Left ventricle myocardium superior (tissue), 1 donor: ENCODE results near the gene NCOR2. TPM values are rescaled to one million over a fixed set of nuclear protein-coding genes. Genes with fewer than 3 reads are reported as not detected.

Experiments used
- ATAC-seq: fragments of 200-7000 bp; cut with Tn5 transposase; one replicate; pipeline ENCODE4 v1.9.1; 2020; ENCODE audit warnings: mild to moderate bottlenecking, moderate library complexity
- DNase-seq: peaks from one replicate; pipeline ENCODE4 v3.0.0-alpha.2; 2020
- intact Hi-C: fragments of 100-400 bp; cut with micrococcal nuclease; formaldehyde crosslinking; loops from one replicate; pipeline ENCODE4 v1.11.0; 2022
- total RNA-seq: library from RNA; stranded (reverse); fragmentation: NEBNext Ultra II Directional; extraction: Animal tissue kit (Norgen Biotek cat#: 25700); gene quantifications from one replicate; pipeline ENCODE4 v1.2.1, GENCODE V29; 2021
- donor health status: DM: no; HTN: yes; CAD: no; lungs with severe emphysema.

Gene NCOR2
- total RNA-seq, 1 donor from 2014 or later = 142 TPM

DNA sequence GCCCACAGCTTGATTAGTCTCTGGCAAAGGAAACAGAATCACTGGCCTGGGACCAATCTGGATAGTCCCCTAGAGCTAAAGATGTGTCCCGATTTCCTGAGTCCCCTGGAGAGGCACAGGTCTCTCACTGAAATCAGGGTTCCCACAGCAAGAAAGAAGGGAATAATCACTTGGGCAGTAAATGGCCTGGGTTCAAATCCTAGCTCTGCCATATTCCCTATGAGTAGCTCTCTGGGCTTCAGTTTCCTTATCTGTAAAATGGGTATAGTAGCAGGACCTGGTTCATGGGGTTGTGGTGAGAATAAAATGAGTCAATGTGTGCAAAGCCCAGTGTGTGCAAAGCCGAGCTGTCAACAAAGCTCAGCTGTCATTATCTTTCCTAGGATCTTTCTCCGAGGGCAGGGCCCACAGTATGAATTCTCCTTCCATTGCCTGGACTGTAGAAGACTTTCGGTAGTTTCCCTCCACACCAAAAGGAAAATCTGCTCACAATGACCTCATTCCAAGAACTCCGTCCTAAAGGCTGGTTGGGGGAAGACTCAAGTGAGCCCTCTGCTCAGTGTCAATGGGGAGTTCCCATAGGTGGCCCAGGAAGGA is 12.6 kb upstream of the NCOR2 start:
- intact Hi-C loops = loop anchor here (10.0 kb wide), 1 partner anchor 95 kb away; no protein-coding TSS in a partner anchor
- ATAC-seq = no peak
- DNase-seq = no peak

DNA sequence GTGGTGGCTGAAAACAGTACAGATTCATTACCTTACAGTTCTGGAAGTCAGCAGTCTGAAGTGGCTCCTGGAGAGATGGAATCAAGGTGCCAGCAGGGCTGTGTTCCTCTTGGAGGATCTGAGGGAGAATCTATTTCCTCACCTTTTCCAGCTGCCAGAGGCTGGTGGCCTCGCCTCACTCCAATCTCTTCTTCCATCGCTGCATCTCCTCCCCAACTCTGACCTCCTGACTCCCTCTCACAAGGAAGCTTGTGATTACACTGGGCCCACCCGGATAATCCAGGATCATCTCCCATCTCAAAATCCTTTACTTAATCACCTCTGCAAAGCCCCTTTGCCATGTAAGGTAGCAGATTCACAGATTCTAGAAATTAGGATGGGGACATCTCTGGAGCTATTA is 11.4 kb upstream of the NCOR2 start:
- intact Hi-C loops = loop anchor here (10.0 kb wide), 1 partner anchor 96 kb away; no protein-coding TSS in a partner anchor
- ATAC-seq = no peak
- DNase-seq = no peak

DNA sequence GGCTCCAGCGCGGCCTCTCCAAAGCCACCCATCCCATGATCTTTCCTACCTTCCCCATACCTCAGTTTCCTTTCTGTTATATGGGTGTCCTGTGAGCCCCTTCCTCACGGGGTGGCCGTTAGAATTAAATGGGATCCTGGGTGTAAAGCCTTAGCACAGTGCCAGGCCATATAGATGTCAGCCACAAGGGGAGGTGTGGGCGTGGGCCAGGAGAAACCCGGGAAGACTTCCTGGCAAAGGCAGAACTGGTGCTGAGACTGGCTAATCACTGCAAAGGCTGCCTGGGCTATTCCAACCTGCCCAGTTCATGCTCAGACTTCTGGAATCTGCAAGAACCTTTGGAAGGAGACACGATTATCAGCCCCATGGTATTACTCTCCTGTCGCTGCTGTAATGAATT is 11.0 kb upstream of the NCOR2 start:
- no peak for DNase-seq
- intact Hi-C loops = loop anchor here (10.0 kb wide), 1 partner anchor 96 kb away; no protein-coding TSS in a partner anchor
- no peak for ATAC-seq

DNA sequence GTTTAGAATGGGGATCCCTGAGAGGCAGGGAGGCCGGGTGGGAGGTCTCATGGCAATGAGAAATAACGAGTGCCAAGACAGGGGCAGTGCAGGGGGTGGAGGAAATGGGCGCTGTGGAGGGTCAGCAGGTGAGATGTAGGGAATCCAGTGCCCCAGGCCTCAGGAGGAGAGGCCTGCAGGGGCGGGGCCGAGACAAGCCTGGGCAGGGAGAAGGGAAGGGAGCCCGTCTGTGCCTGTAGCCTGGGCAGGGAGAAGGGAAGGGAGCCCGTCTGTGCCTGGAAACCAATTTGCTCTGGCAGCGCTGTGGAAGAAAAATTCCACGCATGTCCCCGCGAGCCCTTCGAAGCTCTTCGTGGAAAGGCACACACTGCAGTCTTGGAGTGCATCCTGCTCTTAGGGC is 10.6 kb upstream of the NCOR2 start:
- DNase-seq = no peak
- intact Hi-C loops = loop anchor here (10.0 kb wide), 1 partner anchor 97 kb away; no protein-coding TSS in a partner anchor
- ATAC-seq = no peak

- ATAC-seq (no peak), DNase-seq (no peak)
- intact Hi-C loops = loop anchor here (10.0 kb wide), 1 partner anchor 97 kb away; no protein-coding TSS in a partner anchor
These were observed 10.0 kb upstream of the NCOR2 start for GRCh38 chr12:124577374-124577773.

DNA sequence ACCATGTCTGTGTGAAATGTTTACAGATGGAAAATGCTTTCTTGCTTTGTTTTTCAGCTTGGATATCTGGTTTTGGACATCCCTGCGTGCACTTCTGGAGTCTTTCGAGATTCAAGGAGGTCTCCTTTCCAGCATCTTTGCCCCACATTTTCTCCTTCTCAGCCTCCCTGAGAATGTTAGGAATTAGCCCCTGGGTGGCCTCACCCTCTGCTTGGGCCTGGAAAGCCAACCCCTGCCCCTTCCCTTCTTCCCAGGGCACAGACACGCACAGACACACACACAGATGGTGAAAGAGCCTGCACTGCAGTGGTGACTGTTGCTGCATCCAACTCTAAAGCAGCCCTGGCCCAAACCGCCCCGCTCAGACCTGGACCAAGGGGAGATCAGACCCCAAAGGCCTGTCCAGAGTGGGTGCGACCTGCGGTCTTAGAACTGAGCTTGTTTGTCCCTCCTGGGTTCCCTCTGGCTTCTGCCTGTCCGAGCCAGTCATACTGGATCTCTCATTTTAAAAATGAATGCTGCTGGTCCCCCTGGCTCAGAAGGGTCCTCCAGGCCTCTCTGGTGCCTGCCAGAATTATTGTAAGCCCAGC is 8.7 kb upstream of the NCOR2 start:
- no peak for ATAC-seq
- intact Hi-C loops = loop anchor here (10.0 kb wide), 1 partner anchor 99 kb away; no protein-coding TSS in a partner anchor
- no peak for DNase-seq

- DNase-seq (no peak), ATAC-seq (no peak)
- intact Hi-C loops = loop anchor here (10.0 kb wide), 1 partner anchor 101 kb away; no protein-coding TSS in a partner anchor
These were observed 6.7 kb upstream of the NCOR2 start for GRCh38 chr12:124573839-124574786.

GRCh38 chr12:124571556-124571955 is 4.1 kb upstream of the NCOR2 start:
- no peak for DNase-seq
- intact Hi-C loops = loop anchor here (10.0 kb wide), 1 partner anchor 103 kb away; no protein-coding TSS in a partner anchor
- no peak for ATAC-seq

DNA sequence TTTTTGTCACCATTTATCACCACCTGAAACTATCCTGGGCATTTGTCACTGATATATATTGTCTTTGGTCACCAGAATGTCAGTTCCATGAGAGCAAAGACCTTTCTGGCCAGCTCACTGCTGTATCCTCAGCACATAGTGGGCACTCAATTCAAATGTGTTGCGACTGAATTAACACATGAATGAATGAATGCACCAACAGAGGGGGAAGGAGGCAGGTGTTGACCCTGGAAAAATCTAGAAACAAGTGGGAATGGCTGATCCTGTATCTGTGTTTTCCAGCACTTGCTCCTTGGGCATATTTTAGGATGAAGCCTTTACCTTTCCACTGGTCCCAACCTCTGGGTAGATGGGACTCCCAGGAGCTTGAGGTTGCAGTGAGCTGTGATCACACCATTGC is 3.4 kb upstream of the NCOR2 start:
- DNase-seq (no peak), ATAC-seq (no peak)
- intact Hi-C loops = loop anchor here (10.0 kb wide), 1 partner anchor 104 kb away; no protein-coding TSS in a partner anchor

DNA sequence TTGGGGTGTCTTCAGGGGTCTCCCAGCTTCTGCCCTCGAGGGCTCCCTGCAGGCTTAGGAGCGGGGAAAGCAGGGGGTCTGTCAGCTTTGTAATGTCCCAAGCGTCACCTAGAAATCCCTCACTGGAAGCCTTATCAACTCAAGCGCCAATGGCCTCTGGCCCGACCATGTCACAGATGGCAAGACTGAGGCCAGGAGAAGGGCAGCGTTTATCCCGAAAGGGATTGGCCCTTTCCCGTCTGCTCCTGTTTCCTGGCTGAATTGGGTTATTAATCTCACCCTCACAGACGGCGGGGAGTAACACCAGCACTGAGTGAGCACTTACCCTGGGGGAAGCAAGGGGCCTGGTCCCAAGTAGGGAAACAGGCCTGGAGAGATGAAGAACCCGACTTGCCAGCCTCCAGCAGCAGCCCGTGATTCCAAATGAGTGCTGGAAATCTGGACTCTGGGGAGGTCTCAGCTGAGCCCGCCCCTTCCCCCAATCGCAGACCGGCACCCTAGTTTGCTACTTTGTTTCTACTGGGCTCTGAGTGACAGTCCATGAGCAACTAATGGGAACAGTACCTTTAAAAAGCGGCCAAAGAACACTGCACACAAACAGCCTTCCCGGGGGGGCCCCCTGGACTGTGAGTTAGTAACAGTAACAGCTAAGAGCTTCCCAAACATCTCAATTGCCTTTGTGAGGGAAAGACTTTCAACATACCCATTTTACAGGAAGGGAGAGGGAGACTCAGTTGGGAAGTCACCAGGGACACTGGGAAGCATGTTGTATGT is 2.1 kb upstream of the NCOR2 start:
- intact Hi-C loops = loop anchor here (5.0 to 10.0 kb wide), 2 partner anchors 105 to 198 kb away; no protein-coding TSS in a partner anchor
- ATAC-seq (no peak), DNase-seq (peak; percentile 31)

- peak; percentile 84 for DNase-seq
- intact Hi-C loops = loop anchor here (5.0 kb wide), 1 partner anchor 199 kb away; no protein-coding TSS in a partner anchor
- ATAC-seq = peak; percentile 55
These were observed 1.3 kb upstream of the NCOR2 start for GRCh38 chr12:124568431-124569374.

GRCh38 chr12:124567673-124568373 is 411 bp upstream of the NCOR2 start:
- ATAC-seq (peak; percentile 86), DNase-seq (peak; percentile 98)
- intact Hi-C loops = loop anchor here (5.0 kb wide), 1 partner anchor 199 kb away; no protein-coding TSS in a partner anchor

GRCh38 chr12:124566161-124566996 is 1.0 kb downstream of the NCOR2 start:
- peak; percentile 72 for ATAC-seq
- intact Hi-C loops = loop anchor here (5.0 kb wide), 1 partner anchor 201 kb away; no protein-coding TSS in a partner anchor
- DNase-seq = peak; percentile 92

DNA sequence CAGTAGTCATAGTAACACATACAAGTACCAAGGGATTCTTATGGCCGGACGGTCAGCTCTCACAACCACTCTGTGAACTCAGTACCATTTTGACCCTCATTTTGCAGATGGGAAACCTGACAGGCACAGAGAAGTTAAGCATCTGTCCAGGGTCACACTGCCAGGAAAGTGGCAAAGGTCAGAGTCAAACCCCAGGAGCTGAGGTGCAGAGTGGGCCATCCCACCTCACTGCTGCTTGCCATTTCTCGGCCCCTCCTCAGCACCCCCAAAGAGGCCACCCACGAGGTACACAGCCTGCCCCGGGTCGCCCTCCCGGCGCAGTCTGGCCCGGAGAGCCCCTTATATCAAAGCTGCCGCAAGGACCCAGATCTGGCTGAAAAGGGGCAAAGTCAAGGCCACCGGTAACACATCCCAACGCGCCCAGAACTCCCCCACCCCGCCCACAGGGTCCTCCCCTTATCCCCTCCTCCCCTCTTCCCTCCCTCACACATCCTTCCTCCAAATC is 1.7 kb downstream of the NCOR2 start:
- DNase-seq (no peak), ATAC-seq (no peak)
- intact Hi-C loops = loop anchor here (5.0 kb wide), 1 partner anchor 202 kb away; no protein-coding TSS in a partner anchor

- peak; percentile 49 for DNase-seq
These were observed 2.4 kb downstream of the NCOR2 start for GRCh38 chr12:124564971-124565491.

More at GRCh38 chr12:124564971-124565491, 2.4 kb downstream of the NCOR2 start:
- ATAC-seq = no peak
- intact Hi-C loops = loop anchor here (5.0 kb wide), 1 partner anchor 202 kb away; no protein-coding TSS in a partner anchor
